GM19455 (cell line): ENCODE measurements around the gene TNNC1.

ENCODE experiments used
- ATAC-seq: cut with Tn5 transposase; IDR thresholded peaks from one replicate; pipeline ENCODE4 v1.9.1; 2021; ENCODE audit not compliant: unreplicated experiment

The TNNC1 gene

DNA sequence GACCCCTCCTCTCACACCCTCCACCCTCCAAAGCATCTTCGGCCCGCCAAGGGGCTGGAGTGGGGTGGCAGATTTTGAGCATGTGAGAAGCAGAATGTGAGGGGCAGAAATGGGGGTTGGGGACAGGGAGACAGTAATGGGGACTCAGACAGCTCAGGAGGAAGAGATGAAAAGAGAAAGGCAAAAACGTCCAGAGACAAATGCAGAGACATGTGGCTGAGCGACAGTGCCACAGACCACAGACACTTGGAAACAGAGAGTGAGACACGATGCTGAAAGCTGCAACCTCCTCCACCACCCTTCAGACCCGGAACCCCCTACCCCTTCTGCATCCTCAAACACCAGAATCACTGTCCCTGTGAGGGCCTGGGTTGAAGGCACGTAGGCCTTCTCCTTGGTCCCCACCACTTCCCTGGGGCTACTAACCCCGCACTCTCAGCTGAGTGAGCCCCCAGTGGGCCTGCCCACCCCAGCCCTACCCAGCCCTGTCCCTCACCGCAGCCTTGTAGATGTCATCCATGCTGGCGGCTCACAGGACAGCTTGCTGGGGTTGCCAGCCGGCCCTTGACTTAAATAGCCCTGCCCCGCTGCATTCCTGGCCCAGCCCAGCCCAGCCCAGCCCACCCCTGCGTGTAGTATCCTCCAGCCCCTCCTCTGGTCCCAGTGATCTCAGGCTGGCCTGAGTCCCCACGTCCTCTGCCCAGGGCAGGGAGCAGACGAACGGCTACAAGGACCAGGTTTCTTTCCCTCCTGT lies at the start of gene TNNC1:
Gene TNNC1, minus strand, starts transcription at position 546 of the 754 bp plus-strand sequence. Its CDS starts 26 bp downstream, at position 520.
- no peak for ATAC-seq

DNA sequence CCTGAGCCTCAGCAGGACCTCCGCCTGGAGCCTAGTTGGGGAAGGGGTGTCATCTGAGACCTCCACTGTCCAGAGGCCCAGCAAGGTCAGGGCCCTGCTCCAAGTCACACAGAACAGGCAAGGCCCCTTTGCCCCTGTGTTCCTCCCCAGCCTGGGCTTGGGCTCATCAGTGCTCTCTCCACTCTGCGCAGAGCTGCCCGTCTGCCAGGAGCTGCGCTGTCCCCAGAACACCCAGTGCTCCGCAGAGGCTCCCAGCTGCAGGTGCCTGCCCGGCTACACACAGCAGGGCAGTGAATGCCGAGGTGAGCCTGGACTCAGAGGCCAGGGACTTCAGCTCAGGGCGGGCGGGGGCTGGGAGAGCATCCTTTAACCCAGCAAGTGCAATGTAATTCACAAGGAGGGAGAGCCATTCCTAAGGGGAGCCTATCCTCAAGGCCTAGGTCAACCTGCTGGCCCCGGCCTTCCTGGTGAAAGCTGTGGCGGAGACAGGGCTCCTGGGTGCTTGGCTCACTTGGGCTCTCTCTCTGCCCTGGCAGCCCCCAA lies 49.0 kb upstream of the TNNC1 start:
- ATAC-seq = no peak

DNA sequence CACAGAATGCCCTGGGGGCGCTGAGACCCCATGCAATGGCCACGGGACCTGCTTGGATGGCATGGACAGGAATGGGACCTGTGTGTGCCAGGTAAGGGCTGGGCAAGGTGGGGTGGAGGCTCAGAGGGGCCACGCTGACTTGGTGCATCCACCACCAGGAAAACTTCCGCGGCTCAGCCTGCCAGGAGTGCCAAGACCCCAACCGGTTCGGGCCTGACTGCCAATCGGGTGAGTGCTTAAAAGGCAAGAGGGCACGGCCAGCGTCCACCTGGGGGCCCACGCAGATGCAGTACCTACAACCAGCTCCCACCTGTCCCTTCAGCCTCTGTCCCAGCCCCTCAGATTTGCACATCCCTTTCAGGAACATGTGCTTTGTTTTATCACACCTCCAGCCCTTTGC lies 48.2 kb upstream of the TNNC1 start:
- no peak for ATAC-seq

DNA sequence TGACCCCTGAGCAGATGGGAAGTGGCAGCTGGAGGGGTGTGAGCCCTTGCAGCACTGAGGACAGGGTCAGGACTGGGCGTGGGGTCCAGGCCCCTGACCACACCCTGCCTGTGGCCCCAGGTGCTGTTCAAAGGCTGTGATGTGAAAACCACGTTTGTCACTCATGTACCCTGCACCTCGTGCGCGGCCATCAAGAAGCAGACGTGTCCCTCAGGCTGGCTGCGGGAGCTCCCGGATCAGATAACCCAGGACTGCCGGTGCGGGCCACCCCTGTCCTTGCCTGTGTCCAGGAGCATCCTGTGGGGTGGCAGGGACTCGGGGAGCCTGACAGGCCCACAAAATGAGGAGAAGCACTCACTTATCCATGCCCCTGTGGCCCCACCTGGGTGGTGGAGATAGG lies 47.2 kb upstream of the TNNC1 start:
- ATAC-seq = no peak

DNA sequence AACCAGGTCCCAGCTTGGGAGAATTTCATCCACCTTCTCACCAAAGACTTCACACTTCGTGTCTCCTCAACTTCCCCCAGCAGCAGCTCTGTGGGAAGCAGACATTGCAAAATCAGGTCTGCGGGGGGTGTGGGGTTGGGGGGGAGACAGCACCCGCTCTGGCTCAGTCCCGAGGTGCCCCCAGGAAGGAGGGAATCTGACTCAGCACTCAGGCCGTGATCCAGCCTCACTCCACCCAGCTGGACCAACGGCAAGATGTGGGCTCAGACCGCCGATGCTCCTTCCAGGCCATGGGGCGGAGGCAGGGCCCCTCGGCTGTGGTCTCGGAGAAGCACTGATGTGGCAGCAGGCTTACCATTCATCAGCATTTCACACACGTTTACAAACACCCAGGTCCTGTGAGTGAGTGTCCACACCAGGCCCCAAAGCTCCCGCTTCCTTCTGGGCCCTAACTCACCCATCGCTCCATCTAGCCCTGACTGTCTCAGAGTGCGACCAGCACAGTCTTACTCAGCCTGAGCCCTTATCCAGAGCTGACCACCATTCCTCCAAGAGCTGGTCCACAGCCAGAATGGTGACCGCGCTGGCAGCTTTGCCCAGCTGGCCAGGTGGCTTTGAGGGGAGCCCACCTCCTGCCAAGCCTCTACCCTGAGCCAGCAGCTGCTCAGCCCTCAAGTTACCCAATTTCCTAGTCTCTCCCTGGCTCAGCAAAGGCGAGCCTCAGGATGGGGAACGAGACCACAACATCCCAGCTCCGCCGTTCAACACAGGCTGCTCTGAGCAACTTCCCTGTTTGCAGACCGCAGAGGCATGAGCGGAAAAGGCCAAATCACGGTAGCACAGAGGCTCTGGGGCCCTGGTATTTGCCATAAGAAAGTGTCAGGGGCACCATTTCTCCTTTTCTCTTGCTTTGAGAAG lies 44.6 kb upstream of the TNNC1 start:
- ATAC-seq = no peak

DNA sequence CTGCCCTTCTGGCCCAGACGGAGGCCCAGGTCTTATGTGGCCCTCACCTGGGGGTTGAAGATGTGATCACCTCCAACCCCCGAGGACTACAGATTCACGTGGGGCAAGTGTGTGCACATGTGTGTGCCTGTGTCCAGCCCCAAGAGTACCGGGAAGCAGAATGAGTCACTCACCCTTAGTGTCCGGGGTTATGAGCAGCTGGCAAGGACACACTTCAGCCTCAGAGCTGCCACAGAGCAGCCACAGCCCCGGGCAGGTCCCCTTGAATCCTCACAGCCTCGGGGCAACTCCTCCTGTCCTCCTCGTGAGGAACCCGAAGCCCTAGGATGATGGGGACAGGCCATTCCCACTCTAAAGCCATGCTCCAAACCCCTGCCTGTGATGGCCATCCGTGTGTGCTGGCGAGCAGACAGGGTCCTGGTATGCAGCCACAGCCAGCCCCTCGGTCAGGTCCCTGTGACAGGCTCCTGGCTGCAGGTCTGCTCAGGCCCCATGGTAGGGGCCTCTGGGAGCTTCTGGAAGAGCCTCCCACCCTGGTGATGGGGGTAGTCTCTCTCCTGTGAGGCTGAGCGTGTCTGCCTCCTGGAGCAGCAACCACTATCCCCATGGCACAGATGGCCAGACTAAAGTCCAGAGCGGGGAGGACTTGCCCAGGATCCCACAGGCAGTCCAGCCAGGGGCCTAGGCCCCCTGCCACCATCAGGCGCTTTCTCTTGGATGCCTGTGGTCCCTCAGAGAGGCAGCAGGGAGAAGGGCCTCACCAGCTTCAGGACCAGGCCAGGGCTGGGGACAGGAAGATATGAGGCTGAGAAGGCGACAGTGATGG lies 42.1 kb upstream of the TNNC1 start:
- ATAC-seq = no peak

DNA sequence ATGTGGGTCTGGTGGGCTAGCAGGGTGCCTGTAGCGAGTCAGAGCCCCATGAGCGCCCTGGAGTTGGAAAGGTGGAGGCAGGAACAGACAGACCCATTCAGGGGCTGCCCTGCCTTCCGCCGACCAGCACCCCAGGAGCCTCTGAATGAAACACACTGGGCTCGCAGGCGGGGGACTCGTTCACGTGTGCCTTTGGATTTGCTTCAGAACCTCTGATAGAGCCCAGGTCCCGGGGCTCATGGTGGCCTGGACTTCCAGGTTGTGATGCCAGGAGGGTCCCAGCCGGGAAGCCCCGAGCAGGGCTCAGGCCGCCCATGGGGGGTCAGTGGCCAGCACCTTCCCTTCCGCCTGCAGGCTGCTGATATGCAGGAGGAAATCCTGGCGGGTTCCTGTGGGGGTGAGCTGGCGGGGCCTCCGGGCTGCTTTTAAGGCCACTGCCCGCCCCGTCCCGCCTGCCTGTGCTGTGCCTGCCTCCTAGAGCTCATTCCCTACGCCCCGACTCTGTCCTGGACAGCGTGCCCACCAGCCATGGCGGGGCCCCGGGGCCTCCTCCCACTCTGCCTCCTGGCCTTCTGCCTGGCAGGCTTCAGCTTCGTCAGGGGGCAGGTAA lies 41.1 kb upstream of the TNNC1 start, which contains the start of gene STAB1:
Gene STAB1, plus strand, starts transcription at position 453 of the 610 bp plus-strand sequence. Its CDS starts 76 bp downstream, at position 529.
- no peak for ATAC-seq

DNA sequence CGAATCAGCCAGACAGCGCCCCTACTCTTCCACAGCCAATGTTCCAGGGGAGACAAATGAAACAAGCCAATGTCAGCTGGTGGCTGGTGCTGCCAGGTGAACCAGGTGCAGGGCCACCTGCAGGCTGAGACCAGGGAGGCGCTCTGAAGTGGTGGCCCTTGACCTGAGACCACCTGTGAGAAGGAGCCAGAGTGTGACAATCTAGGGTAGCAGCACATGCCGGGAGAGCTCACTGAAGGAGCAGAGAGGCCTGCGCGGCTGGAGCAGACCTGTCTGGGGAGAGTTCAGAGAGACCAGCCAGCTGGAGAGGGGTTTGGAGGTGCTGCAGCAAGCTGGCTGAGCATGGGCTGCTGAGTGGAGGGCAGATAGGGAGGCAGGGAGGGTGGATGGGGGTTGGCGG lies 40.6 kb upstream of the TNNC1 start:
- ATAC-seq = no peak

DNA sequence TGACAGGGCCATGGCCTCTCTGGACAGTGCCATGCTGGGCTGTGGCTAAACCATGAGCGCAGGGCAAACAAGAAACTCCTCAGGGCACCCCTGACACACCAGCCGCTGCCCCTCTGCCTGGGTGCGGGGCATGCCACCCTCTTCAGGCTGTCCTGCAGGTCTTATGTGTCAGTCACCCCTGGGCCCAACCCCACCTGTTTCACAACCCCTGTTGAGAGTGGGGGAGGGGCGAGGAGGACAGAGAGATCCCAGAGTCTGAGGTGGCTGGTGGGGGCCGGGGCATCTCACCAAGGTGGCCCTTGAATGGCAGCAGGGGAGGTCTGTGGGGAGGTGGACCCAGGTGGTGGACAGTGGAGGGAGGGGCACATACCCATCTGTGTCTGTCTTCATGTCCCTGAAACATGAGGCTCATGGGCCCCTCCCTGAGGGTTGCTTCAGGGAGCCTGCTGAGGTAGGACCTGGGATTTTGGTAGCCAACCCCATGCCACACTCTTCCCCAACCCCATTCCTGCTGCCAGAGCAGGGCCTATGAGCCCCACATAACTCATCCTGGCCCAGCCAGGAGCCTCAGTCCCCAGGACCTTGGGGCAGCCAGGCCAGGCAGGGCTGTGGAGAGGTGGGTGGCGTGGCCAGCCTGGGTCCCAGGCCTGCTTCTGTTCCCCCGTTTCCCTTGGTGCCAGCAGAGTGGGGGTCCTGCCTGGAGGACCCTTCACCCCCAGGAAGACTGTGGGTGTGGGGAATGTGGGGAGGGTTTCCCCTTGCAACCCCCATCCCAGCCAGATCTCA lies 39.6 kb upstream of the TNNC1 start:
- no peak for ATAC-seq

DNA sequence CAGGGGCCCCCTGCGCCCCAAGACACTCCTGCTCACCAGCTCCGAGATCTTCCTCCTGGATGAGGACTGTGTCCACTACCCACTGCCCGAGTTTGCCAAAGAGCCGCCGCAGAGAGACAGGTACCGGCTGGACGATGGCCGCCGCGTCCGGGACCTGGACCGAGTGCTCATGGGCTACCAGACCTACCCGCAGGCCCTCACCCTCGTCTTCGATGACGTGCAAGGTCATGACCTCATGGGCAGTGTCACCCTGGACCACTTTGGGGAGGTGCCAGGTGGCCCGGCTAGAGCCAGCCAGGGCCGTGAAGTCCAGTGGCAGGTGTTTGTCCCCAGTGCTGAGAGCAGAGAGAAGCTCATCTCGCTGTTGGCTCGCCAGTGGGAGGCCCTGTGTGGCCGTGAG lies 38.2 kb upstream of the TNNC1 start:
- no peak for ATAC-seq

DNA sequence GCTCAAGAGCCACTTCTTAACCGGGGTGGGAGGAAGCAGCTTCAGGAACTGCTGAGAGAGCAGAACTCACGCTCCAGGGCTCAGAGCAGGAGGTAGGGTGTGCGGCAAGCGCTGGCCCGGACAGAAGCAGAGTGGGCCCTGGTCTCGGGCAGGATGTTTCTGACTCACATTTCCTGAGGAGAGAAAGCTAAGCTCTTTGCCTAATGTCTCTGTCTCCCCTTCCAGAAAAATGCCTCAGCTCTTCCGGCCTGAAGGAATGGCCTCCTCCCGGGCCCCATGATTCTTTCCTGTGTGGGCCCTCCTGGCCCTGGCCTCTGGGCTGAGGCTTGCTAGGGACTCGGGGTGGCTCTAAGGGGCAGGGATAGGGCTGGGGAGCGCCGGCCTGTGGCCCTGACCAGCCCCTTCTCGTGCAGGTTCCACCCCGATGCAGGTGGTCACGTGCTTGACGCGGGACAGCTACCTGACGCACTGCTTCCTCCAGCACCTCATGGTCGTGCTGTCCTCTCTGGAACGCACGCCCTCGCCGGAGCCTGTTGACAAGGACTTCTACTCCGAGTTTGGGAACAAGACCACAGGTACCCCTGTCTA lies 37.2 kb upstream of the TNNC1 start:
- ATAC-seq = no peak

DNA sequence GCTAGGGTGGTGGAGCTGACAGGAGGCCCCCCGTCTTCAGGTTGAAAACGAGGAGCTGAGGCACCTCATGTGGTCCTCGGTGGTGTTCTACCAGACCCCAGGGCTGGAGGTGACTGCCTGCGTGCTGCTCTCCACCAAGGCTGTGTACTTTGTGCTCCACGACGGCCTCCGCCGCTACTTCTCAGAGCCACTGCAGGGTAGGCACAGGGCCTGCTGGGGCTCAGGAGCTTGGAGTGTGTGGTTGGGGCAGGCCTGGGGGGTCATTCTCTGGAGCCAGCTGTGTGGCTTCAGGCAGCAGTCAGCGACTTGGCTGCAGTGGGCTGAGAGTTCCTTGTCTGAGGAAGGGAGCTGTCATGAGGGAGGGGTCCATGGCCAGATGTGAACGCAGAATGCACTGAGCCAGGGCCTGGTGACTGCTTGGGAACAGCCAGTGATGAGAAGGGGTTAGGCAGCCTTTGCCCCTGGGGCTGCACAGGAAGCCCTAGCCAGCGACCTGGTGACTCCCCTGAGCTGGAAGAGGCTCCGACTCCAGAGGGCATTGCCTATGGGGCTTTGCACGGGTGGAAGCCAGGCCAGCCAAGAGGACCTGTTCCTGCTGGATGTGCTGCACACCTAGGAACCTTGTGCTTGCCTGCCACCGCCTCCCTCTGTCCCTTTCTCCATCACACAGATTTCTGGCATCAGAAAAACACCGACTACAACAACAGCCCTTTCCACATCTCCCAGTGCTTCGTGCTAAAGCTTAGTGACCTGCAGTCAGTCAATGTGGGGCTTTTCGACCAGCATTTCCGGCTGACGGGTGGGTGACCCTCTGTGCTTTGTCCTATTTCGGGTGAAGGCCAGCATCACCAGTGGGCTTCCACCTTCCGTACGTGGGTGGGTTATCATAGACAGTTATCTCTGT lies 36.4 kb upstream of the TNNC1 start:
- ATAC-seq = no peak

DNA sequence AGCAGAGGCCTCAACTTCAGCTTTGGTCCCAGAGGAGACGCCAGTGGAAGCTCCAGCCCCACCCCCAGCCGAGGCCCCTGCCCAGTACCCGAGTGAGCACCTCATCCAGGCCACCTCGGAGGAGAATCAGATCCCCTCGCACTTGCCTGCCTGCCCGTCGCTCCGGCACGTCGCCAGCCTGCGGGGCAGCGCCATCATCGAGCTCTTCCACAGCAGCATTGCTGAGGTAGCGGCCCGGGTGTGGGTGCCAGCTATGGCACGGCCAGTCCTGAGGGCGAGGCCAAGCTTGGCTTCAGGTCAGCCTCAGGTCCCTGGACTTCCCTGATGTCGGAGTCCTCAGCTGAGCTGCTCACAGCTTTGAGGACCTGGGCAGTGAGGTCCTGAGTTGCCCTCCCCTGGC lies 35.6 kb upstream of the TNNC1 start:
- no peak for ATAC-seq

DNA sequence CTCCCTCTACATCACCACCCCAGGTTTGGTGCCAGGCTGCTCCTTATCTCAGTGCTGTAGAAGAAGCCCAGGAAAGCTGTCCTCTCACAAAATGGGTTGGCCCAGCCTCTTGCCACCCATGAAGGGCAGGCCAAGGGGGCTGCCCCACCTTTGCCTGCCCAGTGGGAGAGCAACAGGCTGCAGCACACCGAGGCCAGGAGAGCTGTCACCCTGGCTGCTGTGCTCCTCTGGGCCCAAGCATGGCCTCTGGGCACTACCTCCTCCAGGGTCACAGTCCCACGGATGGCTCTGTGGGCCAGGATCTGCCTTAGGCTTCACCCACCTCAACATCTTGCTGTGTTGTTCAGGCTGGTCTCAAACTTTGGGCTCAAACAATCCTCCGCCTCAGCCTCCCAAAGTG lies 34.9 kb upstream of the TNNC1 start:
- ATAC-seq = no peak

DNA sequence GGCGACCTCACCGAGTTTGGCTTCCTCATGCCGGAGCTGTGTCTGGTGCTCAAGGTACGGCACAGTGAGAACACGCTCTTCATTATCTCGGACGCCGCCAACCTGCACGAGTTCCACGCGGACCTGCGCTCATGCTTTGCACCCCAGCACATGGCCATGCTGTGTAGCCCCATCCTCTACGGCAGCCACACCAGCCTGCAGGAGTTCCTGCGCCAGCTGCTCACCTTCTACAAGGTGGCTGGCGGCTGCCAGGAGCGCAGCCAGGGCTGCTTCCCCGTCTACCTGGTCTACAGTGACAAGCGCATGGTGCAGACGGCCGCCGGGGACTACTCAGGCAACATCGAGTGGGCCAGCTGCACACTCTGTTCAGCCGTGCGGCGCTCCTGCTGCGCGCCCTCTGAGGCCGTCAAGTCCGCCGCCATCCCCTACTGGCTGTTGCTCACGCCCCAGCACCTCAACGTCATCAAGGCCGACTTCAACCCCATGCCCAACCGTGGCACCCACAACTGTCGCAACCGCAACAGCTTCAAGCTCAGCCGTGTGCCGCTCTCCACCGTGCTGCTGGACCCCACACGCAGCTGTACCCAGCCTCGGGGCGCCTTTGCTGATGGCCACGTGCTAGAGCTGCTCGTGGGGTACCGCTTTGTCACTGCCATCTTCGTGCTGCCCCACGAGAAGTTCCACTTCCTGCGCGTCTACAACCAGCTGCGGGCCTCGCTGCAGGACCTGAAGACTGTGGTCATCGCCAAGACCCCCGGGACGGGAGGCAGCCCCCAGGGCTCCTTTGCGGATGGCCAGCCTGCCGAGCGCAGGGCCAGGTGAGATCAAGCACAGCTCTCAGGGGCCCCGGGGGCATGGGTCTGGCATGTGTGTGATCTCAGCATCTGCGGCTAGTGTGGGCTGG lies 34.2 kb upstream of the TNNC1 start:
- ATAC-seq = no peak

DNA sequence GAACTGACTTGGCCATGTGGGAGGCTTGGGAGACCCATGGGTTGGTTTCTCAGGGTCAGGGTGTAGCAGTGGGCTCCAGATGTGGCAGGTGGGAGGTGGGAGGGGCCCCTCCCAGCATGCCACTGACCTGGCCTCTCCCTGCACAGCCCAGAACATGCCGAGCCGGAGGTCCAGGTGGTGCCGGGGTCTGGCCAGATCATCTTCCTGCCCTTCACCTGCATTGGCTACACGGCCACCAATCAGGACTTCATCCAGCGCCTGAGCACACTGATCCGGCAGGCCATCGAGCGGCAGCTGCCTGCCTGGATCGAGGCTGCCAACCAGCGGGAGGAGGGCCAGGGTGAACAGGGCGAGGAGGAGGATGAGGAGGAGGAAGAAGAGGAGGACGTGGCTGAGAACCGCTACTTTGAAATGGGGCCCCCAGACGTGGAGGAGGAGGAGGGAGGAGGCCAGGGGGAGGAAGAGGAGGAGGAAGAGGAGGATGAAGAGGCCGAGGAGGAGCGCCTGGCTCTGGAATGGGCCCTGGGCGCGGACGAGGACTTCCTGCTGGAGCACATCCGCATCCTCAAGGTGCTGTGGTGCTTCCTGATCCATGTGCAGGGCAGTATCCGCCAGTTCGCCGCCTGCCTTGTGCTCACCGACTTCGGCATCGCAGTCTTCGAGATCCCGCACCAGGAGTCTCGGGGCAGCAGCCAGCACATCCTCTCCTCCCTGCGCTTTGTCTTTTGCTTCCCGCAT lies 33.4 kb upstream of the TNNC1 start:
- ATAC-seq = no peak
